HL-60 (cell line): ENCODE results near the gene LIME1.

Source experiments
- DNase-seq, 2 experiments: peaks; one replicate each; pipeline ENCODE4 v3.0.0-alpha.2; 2010 to 2020; ENCODE audit warnings: low read depth in 1 of 2, low spot score in 1 of 2
- H3K27ac ChIP-seq: fragments of 250-450 bp; sonication (Bioruptor Pico); replicated peaks from 2 replicates; pipeline ENCODE4 v1.5.1; 2020; ENCODE audit warnings: mild to moderate bottlenecking, moderate library complexity
- H3K27me3 ChIP-seq: fragments of 250-450 bp; sonication (Bioruptor Pico); 2 replicates; pipeline ENCODE4 v1.5.1; 2021; ENCODE audit warnings: mild to moderate bottlenecking, moderate library complexity; ENCODE audit not compliant: insufficient read depth, poor library complexity, severe bottlenecking
- H3K4me3 ChIP-seq: replicated peaks from 2 replicates; pipeline ENCODE4 v1.5.1; 2011; ENCODE audit warnings: mild to moderate bottlenecking, control low read depth, low read length; ENCODE audit not compliant: insufficient read depth
- GABPA ChIP-seq: IDR thresholded peaks from 2 replicates; pipeline ENCODE4 v1.6.1; 2012; ENCODE audit warnings: low read depth
- POLR2AphosphoS5 ChIP-seq: IDR thresholded peaks from 2 replicates; pipeline ENCODE4 v1.6.1; 2012; ENCODE audit warnings: low read depth
- REST ChIP-seq: IDR thresholded peaks from 2 replicates; pipeline ENCODE4 v1.6.1; 2012; ENCODE audit warnings: low read depth; ENCODE audit not compliant: insufficient replicate concordance
- SPI1 ChIP-seq: IDR thresholded peaks from 2 replicates; pipeline ENCODE4 v1.6.1; 2012; ENCODE audit warnings: low read depth, mild to moderate bottlenecking, borderline replicate concordance
- TF ChIP-seq, protein P1 (sequence below): IDR thresholded peaks from one replicate; pipeline ENCODE4 v1.5.1; 2011; ENCODE audit warnings: low read length, control low read depth, inconsistent platforms; ENCODE audit not compliant: insufficient read depth

The LIME1 gene

DNA sequence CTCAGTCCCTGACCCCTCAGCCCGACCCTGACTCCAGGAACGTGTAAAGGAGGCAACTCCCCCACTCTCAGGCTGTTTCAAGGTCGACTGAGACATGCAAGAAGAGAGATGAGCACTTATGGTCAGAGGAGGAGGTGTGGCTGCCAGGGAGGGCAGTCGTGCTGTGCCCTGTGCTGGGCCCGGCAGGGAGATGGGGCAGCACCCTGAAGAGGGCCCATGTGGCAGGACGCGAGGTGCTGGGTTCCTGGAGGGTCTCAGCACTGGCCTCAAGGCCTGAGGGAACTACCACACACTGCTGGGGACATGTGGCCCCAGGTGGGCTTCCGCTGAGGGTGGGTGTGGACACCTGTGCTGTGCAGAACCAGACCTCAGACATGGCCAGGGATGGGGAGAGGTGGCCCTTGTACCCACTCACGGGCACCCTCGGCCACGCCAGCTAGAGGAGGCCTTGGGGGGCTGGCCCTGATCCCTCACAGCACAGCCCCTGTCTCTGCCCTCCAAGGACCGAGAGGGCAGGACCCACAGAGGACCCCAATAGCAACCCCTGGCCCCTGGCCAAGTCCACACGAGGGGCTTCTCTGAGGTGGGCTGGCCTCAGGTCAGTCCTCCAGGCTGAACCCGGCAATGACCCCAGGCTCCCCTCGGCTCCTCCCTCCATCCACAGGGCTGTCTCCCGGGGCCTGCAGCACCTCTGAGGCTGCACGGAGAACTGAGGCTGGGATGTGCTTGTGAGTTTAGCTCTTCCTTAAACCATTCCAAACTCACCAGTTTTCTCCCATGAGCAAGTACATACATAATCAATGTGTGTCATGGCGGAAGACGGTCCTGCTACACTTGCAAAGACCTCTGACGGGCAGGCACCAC is 11.8 kb downstream of the LIME1 start:
- no peak for DNase-seq
- no peaks in the 10 kb centered on the region for H3K27me3 ChIP-seq
- no peak overlapping the region for H3K27ac ChIP-seq
- no peak overlapping the region for H3K4me3 ChIP-seq
- no peak for TF ChIP-seq GABPA
- TF ChIP-seq POLR2AphosphoS5 = no peak
- TF ChIP-seq SPI1 = no peak
- no peak for TF ChIP-seq REST
- TF ChIP-seq, protein P1, sequence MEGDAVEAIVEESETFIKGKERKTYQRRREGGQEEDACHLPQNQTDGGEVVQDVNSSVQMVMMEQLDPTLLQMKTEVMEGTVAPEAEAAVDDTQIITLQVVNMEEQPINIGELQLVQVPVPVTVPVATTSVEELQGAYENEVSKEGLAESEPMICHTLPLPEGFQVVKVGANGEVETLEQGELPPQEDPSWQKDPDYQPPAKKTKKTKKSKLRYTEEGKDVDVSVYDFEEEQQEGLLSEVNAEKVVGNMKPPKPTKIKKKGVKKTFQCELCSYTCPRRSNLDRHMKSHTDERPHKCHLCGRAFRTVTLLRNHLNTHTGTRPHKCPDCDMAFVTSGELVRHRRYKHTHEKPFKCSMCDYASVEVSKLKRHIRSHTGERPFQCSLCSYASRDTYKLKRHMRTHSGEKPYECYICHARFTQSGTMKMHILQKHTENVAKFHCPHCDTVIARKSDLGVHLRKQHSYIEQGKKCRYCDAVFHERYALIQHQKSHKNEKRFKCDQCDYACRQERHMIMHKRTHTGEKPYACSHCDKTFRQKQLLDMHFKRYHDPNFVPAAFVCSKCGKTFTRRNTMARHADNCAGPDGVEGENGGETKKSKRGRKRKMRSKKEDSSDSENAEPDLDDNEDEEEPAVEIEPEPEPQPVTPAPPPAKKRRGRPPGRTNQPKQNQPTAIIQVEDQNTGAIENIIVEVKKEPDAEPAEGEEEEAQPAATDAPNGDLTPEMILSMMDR = no peak

- TF ChIP-seq, protein P1 = no peak
- TF ChIP-seq REST (no peak), POLR2AphosphoS5 (no peak), SPI1 (no peak), GABPA (no peak)
- Histone ChIP-seq H3K27ac (no peak overlapping the region), H3K4me3 (no peak overlapping the region), H3K27me3 (peaks cover 2% of the 10 kb centered on the region)
- no peak for DNase-seq
These were observed 12.4 kb downstream of the LIME1 start for GRCh38 chr20:63748934-63749270.

- Histone ChIP-seq H3K4me3 (no peak overlapping the region), H3K27ac (no peak overlapping the region), H3K27me3 (peaks cover 2% of the 10 kb centered on the region)
- no peak for DNase-seq
- TF ChIP-seq POLR2AphosphoS5 (no peak), SPI1 (no peak), REST (no peak), GABPA (no peak)
- TF ChIP-seq, protein P1 = no peak
These were observed 13.4 kb downstream of the LIME1 start for GRCh38 chr20:63749597-63750508.
